Forelimb muscle (tissue), 1 donor: ENCODE data around the gene FREY1. TPM values are rescaled to one million over a fixed set of nuclear protein-coding genes. Genes with fewer than 3 reads are reported as not detected.
"Not testable (repeated sequence)": the region's sequence is repeated elsewhere in the genome, so short reads cannot be mapped to it uniquely, and the experiment has no call there.

ENCODE experiments used
- DNase-seq: peaks from one replicate; pipeline ENCODE4 v3.0.0-alpha.2; 2013; ENCODE audit warnings: low read depth
- polyA plus RNA-seq: library from polyadenylated mRNA; unstranded; fragments of 120-200 nt; gene quantifications from one replicate; pipeline ENCODE4 v1.2.1, GENCODE V29; 2013; ENCODE audit not compliant: insufficient read length

FREY1 gene
- polyA plus RNA-seq, 1 donor: 0.43 TPM

GRCh38 chr11:45915446-45915845 is 8.4 kb upstream of the FREY1 start:
- no peak for DNase-seq

DNA sequence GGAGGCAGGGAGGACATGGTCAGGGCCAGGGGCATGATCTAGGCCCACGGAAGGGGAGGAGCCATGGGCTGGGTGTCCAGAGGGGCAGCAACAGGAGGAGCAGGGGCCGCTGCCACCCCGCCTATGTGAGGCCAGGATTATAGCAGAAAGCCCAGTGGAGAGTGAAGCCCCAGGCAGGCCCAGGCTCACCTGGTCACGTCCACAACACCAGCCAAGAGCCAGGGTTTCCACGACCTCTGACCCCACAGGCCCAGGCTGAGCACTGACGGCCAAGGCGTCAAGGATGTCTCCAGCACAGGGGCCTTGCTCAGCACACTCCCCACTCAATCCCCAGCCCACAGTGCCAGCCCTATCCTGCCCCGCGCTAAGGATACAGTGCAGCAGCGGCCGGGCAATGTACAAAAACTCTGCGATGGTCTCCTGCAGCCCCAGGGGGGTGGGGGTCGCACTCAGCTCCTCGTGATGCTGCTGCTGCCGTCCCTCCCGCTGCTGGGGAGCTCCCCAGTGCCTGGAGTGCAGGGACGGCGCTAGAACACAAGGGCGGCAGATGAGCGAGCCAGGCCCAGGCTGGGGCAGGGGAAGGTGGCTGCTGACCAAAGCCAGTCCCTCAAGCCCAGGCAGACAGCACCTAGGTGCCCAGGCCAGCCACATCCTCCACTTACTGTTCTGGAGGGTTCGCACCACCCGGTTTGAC is 7.0 kb upstream of the FREY1 start:
- DNase-seq: no peak

DNA sequence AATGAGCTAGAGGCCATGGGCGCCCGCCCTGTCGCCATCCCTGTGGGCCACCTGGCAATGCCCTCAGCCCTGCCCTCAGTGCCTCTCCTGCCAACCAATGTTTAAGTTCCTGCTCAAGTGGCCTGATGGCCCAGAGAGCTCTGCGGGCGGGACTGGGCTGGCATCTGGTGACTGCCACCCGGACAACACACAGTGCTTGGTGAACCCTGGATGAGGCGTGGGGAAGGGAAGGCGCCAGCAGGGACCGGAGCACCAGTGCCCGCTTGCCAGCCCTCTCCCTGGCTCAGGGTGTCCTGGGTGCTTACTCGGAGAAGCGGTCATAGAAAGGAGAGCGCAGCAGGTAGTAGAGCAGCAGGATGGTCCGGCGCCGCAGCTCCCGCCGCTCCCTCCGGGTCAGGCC is 6.4 kb upstream of the FREY1 start:
- DNase-seq: no peak

DNA sequence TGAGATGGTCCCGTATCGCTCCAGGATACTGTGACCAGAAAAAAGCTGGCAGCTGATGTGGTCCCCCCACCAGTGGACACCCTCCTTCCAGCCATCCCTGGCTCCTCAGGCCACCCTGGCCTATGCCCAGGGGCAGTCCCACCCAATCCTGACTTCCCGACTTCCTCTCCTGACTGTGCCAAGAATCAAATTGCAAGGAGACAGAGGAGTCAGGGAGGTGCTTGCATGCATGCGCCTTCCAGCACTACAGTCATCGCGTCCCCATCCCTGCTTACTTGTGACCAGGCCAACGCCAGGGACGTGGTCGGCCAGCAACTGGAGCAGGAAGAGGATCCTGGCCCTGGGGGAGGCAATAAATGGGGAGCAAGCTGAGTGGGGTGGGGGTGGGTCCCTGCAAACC is 3.6 kb upstream of the FREY1 start:
- DNase-seq: no peak

DNA sequence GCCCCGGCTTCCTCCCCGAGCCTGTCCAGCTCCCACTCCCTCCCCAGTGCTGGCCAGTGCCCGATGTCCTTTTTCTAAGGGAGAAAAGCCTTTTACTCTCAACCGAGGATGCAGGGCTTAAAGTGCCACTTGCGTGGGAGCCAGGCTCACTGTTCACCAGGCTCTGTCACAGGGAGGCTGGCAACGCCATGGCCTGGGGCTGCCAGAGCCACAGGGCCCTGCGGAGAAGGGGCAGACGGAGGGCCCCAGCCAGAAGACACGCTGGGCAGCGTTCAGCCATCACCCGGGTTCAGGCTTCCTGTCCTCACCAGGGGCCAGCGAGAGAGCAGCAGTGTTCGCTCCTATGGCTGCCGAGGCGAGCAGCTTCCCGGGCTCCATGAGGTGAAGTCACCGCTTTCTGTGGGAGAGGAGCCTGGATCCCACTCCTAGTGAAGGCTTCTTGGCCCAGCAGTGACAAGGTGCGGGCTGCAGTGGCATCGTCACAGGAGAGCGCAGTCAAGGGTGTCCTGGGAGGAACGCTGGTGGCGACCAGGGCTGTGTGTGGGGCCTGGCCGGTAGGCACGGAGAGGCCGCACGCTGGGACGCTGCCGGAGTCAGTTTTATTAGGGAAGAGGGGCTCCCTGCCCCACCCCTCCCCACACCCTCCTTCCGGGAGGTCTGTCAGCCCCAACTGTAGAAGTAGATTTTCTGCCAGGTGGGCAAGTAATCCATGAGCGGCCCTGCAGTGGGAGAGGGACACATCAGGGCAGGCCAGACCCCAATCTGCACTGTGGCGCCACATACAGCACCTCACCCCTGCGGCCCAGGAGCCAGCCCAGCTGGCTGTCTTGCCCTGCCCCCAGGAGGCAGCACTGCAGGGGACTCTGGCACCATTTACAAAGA is 2.8 kb upstream of the FREY1 start:
- DNase-seq: no peak

- no peak for DNase-seq
Measured at GRCh38 chr11:45907911-45908370, 870 bp upstream of the FREY1 start.

DNA sequence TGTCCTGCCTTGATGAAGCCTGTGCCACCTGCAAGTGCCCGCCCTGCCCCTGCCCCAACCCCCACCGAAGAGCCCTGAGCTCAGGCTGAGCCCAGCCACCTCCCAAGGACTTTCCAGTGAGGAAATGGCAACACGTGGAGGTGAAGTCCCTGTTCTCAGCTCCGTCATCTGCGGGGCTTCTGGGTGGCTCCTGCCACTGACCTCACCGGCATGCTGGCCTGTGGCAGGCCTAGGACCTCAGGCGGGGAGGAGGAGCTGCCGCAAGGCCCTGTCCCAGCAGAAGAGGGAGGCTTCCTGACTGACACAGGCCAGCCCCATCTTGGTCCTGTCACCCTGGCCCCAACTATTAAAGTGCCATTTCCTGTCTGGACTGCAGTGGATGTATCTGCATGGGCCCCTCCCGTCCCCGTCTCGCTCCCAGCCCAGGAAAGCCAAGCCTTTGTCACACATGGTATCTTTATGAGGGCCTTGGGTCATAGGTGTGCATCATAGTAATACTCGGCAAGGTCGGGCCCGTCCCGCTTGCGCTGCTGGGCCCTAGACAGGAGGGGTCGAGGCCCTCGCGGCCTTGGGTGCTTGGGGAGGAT is 882 bp downstream of the FREY1 start:
- DNase-seq: no peak

DNA sequence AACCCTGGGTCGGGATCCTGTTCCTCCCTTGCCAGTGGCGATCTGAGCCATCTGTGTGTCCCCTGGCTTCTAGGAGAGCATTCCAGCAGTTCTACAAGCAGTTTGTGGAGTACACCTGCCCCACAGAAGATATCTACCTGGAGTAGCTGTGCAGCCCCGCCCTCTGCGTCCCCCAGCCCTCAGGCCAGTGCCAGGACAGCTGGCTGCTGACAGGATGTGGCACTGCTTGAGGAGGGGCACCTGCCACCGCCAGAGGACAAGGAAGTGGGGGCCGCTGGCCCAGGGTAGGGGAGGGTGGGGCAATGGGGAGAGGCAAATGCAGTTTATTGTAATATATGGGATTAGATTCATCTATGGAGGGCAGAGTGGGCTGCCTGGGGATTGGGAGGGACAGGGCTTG is 1.5 kb downstream of the FREY1 start:
- not testable (repeated sequence) for DNase-seq

GRCh38 chr11:45905095-45905494 is 2.0 kb downstream of the FREY1 start:
- DNase-seq: no peak

GRCh38 chr11:45904309-45904915 is 2.7 kb downstream of the FREY1 start:
- no peak for DNase-seq

DNA sequence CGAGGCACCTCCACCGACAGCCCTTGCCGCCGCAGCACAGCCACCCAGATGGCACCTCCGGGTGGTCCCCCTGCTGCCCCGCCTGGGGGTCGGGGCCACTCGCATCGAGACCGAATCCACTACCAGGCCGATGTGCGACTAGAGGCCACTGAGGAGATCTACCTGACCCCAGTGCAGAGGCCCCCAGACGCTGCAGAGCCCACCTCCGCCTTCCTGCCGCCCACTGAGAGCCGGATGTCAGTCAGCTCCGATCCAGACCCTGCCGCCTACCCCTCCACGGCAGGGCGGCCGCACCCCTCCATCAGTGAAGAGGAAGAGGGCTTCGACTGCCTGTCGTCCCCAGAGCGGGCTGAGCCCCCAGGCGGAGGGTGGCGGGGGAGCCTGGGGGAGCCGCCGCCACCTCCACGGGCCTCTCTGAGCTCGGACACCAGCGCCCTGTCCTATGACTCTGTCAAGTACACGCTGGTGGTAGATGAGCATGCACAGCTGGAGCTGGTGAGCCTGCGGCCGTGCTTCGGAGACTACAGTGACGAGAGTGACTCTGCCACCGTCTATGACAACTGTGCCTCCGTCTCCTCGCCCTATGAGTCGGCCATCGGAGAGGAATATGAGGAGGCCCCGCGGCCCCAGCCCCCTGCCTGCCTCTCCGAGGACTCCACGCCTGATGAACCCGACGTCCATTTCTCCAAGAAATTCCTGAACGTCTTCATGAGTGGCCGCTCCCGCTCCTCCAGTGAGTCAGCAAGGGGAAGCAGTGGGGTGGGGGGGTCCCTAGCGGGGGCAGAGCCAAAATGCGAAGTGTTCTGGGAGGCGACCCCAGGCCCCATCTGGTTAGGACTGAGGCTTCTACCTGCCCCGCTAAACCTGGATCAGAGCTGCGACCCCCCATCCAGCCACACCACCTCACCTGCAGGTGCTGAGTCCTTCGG is 4.4 kb downstream of the FREY1 start:
- no peak for DNase-seq

GRCh38 chr11:45901626-45902025 is 5.4 kb downstream of the FREY1 start:
- no peak for DNase-seq

DNA sequence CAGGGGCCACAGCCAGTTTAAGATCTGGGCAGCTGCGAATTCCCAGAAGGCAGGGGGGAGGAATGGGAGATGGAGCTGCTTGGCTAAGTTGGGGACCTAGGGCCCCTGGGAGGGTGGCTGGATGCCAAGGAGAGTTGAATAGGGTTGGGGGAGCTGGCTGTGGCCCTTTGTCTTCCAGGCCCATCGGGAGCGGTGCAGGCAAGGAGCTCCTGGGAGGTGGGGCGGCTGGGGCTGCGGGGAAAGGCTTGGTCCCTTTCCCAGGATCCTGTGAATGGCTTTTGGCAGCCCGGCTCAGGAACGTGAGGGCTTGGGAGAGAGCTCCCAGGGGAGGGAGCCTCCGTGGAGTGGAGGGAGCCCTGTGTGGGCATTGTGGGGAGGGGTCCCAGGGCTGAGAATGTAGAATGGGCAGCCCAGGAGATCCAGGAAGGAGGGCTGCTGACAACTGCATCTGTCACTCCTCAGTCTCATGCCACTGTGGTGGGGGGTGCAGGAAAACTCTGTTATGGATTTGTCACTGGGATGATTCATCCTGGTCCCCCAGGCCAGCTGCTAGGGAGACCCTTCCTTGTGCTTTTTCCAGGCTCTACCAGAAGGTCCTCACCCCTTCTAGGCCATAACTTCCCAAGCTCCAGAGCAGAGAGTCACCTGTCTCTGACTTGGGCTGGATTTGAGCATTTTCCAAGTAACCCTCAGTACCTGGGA is 6.0 kb downstream of the FREY1 start:
- DNase-seq: no peak

DNA sequence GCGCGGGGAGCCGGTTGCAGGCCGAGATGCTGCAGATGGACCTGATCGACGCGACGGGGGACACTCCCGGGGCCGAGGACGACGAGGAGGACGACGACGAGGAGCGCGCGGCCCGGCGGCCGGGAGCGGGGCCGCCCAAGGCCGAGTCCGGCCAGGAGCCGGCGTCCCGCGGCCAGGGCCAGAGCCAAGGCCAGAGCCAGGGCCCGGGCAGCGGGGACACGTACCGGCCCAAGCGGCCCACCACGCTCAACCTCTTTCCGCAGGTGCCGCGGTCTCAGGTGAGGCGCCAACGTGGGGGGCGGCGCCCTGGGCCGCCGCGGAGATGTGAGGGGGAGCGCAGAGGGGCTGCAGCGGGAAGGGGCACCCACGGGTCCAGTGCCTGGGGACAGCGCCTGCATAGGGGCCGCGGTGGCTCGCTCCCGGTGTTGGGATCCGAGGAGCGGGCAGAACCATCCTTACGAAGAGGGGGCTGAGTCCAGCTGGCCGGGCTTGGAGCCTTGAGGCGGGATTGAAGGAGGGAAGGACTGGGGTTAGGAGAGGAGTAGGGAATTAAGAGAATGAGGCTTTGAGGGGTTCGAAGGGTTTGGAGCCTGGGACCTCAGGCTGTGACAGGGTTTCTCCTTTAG is 6.8 kb downstream of the FREY1 start:
- DNase-seq: not testable (repeated sequence)

DNA sequence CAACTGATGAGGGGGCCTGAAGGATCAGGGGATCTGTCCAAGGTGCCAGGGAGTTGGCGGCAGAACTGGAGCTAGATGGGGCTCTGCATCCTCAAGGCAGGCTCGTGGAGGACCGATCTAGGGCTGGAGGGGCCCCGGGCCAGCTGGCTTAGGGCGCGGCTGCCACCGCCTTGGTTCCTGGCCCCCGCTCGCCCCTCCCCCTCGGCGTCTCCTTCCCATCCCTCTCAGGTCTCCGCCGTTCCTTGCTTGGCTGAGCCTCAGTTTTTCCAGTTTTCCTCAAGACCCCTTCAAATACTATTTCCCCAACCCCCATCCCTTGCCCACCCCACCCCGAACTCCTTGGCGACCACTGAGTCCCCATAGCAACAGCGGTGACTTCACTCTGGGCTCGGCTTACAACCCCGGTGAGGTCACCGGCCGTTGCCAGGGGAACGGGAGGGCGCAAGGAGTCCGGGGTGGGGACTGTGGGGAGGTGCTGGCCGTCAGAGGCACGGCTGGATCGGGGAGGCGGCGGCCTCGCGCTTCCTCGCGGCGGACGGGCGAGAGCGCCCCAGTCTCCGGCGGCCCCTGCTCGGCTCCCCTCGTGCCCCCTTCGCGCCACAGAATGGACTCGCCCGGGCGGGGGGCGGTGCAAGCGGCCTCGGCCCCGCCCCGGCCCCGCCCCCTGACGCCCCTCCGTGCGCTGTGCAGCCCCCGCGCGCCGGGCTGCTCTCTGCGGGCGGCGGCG is 7.5 kb downstream of the FREY1 start:
- DNase-seq: peak; percentile 77

DNA sequence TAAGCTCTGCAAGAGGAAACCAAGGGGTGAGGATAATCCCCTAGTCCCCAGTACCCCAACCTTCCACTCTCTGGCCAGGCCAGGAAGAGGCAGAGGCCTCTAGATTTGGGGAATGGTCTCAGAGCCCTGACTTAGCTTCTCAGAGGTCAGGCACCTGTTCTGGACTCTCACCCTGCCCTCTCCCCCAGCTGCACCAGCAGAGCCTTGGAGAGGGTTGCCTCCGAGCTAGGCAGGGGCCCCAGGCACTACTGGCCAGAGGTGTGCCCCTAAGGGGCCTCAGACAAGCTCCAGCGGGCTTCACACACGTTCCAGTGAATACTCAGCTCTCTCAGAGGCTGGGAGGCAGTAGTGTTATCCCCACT is 8.0 kb downstream of the FREY1 start:
- no peak for DNase-seq

DNA sequence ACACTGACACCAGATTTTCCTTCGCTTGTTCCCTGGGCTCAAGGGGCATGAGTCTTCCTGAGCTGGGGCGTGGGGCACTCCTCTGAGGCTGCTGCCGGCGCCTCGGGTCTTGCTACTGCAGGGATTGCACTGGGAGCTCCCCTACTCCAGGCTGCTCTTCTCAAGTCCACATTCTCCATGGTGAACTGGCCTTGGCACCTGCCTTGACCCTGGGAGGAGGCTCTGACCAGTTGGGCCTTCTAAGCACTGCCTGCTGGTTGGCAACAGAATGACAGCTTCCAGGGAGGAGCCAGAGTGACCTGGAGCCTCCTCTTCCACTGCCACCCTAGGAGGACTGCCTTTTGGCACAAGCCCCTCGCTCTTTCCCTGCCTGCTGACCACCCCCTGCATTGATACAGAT is 9.5 kb downstream of the FREY1 start:
- no peak for DNase-seq

- no peak for DNase-seq
Measured at GRCh38 chr11:45896422-45896984, 10.6 kb downstream of the FREY1 start.
